Stimulated activated CD4-positive, alpha-beta T cell treated with anti-CD3 and anti-CD28 coated beads, Interleukin-12 subunit alpha, Interleukin-12 subunit beta, amount 100 ng/mL, for 4 hours (primary cell): ENCODE data around the gene UST.
"Not testable (repeated sequence)": the region's sequence is repeated elsewhere in the genome, so short reads cannot be mapped to it uniquely, and the experiment has no call there.

ENCODE experiments used
- DNase-seq: peaks from one replicate; pipeline ENCODE4 v3.0.0-alpha.2; 2020

UST gene

DNA sequence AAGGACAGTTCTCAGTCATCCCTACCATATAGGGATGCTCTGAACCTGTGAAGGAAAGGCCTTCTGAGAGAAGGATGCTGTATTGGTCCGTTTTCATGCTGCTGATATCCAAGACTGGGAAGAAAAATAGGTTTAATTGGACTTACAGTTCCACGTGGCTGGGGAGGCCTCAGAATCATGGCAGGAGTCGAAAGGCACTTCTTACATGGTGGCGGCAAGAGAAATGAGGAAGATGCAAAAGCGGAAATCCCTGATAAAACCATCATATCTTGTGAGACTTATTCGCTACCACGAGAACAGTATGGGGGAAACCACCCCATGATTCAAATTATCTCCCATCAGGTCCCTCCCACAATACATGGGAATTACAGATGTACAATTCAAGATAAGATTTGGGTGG lies 209.3 kb downstream of the UST start:
- DNase-seq = not testable (repeated sequence)

DNA sequence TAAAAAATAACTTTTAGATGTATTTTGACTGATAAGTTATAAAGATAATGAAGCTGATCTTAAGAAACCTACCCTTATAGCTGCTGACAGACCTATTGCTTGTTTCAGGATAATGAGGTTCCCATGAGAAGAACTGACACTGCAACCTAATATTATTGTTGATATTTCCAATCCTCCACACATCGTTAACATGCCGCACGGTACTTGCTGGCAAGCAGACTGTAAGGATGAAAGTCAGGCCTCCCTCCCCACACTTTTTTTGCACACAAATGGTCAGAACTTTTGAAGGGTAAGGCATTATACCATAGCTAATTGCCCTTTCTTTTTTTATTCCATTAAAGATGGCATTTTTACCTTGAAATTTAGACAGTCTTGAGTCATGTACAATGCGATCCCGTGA lies 210.9 kb downstream of the UST start:
- DNase-seq = no peak

DNA sequence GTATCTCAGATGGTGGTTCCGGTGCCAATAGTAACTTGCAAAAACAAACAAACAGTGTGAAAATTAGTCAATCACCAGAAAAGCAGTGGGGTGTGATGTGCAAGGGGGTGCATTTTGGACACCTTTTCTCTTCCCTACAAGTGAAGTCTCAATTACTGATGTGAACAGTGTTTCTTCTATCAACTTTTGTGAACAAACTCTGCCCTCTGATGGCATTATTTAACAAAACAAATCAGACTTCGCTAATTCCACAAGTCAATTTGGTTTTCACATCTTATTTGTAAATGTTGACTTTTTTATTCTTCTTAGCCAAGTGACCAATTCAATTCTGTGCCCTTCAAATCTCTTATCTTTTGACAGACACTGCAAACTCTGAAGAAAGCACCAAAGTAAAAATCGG lies 212.2 kb downstream of the UST start:
- no peak for DNase-seq

DNA sequence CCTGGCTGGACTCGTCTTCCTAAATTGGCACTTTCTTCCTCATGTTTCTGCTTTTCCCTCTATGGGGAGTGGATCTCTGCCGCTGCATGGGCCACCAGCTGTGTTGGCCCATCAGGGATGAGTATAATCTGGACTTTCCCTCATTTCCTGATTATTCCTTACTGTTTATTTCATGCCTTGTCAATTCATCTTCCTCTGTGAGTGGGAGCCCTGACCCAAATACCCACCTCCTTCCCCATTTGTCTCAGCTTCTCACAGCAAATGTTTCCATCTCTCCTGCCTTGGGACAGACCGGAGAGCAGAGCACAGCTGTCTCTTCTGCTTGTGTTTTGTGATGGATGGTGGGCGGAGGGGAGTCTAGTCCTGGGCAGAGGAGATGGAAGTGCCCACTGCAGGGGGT lies 212.7 kb downstream of the UST start:
- no peak for DNase-seq

DNA sequence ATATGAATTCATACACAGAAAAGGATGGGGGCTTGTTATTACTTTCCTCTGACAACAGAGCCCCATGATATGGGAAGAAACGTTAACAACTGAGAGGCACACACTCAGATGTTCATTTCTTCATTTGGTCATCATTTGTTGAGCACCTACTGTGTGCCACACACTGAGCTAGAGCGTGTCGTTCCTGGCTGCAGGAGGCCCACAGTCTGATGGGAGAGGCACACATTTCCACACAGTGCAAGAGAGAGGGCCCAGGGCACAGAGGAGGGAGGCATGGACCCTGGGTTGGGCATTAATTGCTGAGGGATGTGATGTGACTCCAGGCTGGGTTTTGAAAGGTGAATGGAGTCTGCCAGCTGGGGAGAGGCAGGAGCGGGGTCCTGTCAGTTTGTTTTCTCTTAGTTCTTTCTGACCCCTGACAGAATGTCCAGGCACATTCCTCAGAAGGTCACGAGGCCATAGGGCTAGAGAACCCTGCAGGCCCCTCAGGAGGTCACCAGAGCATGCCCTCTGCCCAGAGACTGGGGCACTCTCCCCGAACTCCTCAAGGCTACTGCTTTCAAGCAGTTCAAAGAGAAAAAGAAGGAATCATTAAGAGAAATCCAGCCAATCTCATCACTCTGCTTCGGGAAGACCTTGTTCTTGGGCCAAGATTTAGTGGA lies 216.2 kb downstream of the UST start:
- no peak for DNase-seq

DNA sequence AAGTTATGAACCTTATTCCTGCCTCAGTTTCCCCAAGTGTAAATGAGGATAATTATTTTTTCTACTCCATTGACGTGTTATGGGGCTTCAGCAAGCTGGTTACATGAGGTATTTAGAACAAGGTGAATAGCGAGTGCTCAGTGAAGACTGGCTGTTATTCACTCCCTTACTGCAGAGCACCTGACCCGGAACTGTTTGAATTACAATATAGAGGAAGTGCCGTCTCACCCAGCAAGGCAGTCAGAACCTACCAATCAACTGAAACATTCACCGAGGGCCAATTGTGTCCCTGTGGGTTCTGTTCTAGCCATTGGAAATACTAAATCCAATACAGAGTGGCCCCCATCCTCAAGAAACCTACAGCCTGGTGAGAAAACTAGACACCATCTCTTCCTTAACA lies 216.9 kb downstream of the UST start:
- no peak for DNase-seq

DNA sequence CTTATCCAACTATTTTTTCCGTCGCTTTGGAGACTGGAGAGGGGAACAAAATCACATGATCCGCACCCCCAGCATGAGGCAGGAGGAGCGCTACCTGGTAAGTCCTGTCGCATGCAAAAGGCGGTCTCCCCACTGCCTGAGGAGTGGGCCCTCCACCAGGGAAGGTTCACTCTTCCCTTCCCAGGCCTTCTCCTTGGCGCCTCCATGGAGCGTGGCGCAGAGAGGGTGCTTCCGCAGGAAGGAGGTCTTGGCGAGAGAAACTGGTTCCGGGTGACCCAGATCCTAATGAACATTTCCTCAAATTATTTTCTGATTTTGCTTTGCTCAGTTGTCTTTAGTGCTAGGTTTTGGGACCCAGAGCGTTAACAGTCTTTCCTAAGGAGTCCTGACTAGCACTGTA lies 217.6 kb downstream of the UST start:
- DNase-seq = no peak

DNA sequence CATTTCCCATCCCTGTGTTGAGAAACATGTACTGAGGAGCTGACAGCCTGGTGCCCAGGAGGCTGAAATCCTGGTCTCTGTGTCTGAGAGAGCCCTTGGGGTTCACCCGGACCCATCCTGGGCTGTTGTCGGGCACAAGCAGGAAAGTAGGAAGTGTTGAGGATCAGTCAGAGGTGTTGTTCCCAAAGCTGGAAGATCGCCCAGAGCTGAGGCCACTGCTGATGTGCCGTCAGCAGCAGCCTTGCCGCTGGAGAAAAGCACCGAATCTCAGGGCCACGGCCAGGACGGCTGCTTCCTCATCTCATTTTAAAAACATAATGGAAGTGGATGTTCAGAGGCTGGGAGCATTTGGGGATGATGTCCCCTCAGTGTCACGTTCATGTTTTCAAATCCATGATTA lies 218.5 kb downstream of the UST start:
- DNase-seq = no peak

DNA sequence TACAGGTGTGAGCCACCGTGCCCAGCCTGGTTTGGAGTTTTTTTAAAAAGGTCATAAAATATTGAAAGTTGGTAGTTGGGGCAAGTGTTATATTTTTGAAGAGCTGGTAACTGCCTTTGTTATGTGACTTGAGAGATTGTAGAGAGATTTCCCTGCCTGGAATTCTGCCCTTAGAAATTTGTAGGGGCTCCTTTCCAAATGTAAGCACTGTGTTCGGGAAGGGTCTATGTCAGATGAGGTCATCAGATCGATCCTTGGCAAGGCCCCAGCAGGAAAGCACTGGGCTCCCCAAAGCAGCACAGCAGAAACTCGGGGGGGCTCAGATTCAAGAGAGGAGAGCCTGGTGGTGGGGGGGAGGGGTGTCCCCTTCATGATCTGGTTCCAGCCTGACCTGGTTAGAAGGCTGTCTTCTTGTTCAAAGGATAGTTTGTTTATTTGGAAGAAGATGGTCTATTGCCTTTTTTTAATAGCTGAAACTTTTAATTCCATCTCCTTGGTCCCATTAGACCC lies 220.2 kb downstream of the UST start:
- no peak for DNase-seq

DNA sequence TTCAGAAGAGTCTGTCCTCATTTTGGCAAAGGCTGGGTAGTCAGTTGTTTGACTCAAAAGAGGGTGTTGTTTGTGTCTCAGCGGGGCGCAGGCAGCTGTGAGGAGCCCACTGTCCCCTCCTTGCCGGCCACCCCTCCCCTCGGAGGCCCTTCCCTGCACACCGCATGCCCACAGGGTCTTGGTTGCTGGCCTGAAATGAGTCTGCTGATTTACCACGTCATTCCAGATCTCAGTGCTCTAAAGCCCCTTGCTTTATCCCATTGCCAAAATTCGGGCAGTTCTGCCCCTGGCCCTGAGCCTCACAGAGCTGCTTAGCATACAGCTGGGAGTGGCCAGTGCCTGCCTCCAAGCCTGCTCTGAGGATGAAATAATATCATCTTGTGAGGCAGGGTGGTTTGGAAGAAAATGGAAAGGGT lies 220.7 kb downstream of the UST start:
- DNase-seq = no peak

DNA sequence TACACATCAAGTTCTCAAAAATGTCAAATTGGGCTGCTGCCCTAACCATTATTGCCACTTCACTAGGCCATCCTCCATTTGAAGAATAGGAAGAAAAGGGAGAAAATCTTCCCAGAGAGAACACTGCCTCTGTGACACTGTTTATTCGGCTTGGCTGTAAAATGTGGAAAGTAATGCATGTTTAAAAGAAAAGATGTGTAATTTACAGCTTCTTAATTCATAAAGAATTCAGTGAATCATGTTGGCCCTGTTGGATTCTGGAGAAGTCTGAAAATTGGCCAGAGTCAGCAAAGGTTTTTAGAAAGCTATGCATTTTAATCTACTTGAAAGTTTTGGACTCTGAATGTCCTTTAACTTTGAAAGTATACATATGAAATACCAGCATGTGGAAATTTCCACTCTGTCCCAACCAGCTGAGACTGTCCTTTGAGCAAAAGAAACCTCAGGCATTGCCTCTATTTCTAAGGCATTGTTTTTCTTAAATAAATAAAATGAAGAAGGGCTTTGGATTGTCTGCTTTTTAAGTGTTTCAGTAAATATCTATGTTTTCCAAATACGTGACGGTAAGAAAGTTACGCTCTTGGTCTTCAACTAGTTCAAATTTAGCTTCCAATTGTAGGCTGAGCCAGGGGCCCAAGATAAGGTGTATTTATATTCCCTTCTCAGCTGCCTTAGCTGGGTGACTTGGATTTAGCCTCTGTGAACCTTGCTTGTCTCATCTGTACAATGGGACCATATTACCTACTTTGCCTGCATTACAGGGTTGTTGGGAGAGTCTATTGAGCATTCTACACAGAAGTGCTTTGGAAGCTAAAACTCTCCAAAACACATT lies 222.2 kb downstream of the UST start:
- no peak for DNase-seq

DNA sequence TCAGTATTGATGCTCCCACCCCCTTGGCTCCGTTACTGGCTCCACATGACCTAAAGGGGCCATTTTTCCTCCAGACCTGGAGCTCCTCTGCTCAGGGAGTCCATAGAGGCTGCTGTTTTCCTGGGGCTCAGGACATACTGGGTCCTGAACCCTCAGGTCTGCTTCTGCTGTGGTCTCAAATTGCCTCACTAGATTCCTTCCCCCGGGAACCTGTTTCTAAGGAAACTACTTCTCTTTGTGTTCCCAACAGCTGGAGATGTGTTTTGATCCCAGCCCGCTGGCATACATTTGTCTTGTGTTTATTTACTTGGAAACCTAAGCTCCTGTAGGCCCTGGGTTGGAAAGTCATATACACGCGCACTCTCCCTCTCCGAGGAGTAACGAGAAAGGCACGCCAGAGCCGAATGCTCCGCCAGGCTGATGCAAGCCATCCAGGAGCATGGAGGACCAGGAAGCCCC lies 222.8 kb downstream of the UST start:
- no peak for DNase-seq

DNA sequence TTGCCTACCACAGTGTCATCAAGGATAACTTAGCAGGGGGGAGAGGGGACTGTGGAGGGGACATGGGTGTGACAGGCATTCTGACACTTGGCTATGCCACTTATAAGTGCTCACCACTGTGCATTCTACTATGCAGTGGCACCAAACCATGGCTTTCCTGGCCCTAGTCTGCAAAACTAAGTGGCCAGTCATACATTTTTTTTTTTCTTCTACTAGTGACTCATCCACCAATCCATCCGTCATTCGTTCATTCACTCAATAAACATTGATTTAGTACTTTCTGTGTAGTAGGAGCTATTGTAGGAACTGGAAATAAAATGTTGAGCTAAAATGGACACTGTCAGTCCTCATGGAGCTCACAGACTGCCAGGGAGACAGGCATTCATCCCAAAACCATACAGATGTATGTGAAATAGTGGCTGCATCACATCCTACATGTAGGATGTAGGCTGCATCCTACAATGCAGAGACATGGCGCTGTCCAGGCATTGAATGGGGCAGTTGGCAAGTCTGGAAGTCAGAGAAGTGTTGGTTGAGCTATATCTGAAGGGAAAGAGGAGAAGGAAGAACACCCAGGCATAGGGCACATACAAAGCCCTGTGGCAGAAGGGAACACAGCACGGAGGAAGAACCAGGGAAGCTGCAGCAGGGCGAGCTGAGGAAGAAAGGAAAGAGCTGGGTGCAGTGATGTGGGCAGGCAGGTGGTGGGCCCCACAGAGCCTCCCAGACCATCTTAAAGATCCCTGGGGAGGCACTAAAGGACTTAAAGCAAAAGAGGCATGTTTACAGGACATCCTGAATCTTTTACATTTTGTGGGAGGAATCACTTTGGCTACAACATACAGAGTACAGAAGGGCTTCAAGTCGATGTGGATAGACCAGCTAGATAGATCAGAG lies 224.4 kb downstream of the UST start:
- no peak for DNase-seq

DNA sequence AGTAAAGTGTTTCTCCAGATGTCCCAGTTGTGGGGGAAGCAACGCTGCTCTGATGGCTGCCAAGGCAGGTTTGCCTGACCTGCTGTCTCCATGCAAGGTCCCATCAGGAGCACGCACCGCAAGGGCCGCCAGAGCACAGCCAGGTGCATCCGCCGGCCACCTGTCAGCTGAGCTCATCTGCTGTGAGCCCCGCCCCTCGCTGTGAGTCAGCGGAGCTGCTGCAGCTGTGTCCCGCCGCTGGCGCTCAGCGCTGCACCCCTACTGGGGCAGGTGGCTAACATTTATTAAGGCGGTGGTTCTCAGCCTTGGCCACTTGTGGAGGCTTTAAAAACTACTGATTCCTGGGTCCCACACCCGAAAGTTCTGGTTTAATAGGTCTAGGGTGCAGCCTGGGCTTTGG lies 225.7 kb downstream of the UST start:
- DNase-seq = peak; percentile 28

DNA sequence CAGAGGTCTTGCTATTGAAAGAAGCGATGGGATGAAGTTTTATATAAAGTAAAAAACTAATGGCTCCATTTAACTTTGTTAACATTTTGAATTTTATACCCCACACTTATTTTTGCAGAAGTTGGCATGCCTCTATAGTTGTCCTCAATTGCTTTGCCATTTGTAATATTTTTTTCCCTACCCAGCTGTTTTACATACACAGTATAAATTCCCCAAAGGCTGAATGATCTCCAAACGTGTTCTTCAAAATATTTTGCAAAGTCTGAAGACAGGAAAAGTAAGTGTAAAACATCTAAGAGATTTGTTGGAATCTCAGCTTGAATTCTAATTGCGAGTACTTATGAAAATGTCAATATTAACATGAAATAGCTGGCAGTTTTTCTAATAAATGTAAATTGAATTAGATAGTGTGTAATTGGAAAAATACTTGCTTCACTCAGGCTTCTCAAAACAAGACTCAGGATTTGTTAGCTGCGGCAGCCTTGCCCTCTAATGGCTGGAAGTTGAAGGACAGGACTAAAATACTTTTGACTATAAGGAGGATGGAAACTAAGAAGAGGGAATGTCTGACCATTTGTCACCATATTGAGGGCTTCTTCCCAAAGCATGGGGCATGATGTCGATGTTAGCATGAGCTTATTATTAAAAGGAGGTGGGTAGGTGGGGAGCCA lies 226.8 kb downstream of the UST start:
- DNase-seq = no peak

DNA sequence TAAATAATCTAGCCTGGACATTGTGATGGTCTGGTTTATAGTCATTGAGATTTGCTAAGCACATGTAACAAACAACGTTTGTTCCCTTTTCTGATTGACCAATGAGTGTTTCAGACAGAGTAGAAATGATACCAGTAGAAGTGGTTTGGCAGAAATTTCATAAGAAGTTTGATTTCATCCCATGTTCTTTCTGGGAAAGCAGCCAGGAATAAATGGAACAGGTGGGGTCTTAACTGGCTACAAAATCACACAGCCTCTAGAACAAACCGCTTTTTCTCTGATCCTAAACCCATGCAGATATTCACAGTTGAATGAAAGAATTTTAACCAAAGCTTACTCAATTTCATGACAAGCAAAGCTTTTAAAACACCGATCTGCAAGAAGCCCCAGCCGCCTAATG lies 227.5 kb downstream of the UST start:
- no peak for DNase-seq

DNA sequence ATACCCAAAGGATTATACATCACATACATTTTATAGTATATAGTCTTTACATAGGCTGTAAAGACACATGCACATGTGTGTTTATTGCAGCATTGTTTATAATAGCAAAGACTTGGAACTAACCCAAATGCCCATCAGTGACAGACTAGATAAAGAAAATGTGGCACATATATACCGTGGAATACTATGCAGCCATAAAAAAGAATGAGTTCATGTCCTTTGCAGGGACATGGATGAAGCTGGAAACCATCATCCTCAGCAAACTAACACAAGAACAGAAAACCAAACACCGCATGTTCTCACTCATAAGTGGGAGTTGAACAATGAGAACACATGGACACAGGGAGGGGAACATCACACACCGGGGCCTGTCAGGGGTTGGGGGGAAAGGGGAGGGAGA lies 231.5 kb downstream of the UST start:
- DNase-seq = not testable (repeated sequence)

DNA sequence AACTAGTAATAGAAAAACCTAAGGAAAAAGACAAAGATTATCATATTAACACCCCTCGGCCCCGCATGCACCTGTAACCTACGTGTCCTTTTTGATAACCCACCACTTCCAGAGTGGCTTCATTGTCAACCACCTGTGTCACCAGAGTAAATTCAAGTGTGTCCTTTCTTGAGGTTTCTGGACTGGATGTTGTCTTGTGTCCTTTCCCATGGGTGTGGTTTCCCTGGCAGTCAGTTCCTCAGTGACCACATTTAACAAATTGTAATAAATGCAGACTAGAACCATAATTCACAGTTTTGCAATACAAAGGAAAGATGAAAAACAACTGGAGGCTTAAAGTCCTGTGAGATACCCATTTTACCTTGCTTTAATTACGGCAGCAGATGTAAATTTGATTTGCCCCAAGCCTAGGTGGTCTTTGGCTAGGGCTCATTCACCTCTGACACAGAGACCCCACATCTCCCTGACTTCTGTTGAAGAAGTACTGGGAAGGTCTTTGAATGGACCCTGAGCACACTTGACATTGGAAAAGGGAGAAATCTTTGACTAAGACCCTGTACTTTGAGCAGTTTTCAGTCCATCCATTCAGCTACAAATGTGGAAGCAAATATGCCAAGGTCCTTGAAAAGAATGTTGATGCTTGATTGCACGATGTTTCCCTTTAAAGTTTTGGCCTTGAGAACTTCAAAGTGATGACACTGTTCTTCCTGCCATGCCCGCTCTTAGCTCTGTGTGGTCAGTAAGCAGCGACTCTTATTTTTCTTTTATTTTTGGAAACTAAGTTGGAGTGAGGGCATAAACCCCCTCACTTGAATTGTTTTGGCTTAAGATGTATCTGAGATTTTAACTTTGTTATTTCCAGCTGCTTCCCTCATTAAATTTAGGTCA lies 232.4 kb downstream of the UST start:
- DNase-seq = no peak

DNA sequence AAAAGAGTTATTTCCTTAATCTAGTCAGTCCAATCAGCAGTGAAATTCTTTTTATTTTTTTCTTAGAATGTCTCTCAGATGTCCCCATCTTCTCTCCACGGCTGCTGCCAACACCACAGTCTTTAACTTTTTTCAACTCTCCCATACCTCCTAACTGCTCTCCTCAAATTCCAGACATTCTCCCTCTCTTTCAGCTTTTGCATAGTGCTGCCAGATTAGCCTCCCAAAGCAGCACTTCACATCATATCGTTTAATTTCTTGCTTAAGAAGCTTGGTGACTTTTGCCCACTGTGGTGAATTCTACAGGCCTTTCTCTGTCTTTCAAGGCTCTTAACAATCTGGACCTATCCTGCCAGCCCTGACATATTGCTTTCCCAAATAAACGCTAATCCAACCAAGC lies 233.4 kb downstream of the UST start:
- no peak for DNase-seq

DNA sequence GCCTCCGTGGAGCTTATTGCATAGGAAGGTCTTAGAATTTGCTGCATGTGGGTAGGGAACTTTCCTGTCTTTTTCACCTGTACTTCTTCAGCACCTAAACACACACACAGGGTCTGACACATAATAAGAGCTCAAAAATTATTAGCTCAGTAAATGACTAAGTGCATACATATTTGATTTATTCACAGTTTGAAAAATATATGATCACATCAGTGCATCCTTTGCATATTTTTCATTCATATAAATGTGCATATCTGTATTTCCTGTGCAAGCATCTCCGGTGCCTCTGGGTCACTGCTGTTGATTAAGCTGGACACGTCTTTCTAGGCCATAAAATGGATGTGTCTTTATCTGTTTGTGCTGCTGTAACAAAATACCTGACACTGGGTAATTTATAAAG lies 234.7 kb downstream of the UST start:
- no peak for DNase-seq

DNA sequence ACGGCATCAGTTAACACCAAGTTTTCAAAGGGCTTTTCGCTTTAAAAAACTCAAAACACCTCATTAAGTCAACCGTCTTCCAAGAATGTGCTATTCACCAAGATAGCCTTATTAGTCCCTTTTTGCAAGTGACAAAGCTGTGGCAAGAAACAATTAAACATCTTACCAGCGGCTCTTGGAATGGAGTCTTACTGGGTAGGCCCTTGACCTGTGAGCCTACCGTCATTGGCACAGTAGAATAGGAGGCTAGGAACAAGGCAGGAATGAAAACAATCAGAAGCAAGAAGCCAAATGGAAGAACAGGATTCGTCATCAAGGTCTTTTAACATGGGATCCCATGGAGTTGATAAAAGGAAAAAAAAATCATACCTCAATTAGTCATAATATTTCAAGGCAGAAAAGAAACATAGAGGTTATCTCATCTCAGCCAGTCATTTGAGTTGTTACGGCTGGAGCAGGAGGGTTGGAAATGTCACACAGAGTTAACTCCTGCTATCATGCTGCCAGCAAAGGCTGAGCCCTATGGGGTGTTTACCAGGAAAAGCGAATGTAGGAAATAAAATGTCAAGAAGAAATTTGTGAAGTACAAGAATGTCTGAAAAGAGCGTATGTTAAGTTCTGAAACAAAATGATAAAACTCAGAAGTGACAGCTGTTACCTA lies 236.4 kb downstream of the UST start:
- DNase-seq = no peak
